ENCODE results near the gene SLC12A4.

GRCh38 chr16:67996666-67997065, 28.2 kb upstream of the SLC12A4 start:
- TF ChIP-seq CTCF (IDR thresholded peaks at IDR 0.05), result no peak
- no peak for TF ChIP-seq POLR2A (IDR thresholded peaks at IDR 0.05; ENCODE audit: low read length)
- no peak for TF ChIP-seq PHF8 (IDR thresholded peaks at IDR 0.05; ENCODE audit: borderline replicate concordance, low read depth)
- no peak for TF ChIP-seq KDM1A (IDR thresholded peaks at IDR 0.05; ENCODE audit: low read depth)

Data from A549 (cell line).